ENCODE results near the gene TTC22. TPM values are rescaled to one million over a fixed set of nuclear protein-coding genes. Genes with fewer than 3 reads are reported as not detected.

TTC22 gene
- total RNA-seq, 1 donor from 2014 or later, result not detected

GRCh38 chr1:54767526-54767925, 33.6 kb downstream of the TTC22 start:
- peak overlapping the region; percentile 46 for H3K27ac Mint-ChIP-seq
- Histone ChIP-seq H3K4me1 (peaks cover 12% of the 10 kb centered on the region), H3K79me2 (ENCODE audit: low read depth) (peaks cover 17% of the 10 kb centered on the region), H3K9ac (no peak overlapping the region), H3K4me2 (no peak overlapping the region), H3K4me3 (no peak overlapping the region), H4K20me1 (ENCODE audit: low read depth) (no peaks in the 10 kb centered on the region), H2AFZ (replicated peaks) (no peak overlapping the region), H3K36me3 (no peaks in the 10 kb centered on the region), H3K9me3 (ENCODE audit: low read depth) (no peaks in the 10 kb centered on the region), H3F3A (ENCODE audit: low read depth) (no peaks in the 10 kb centered on the region), H3K27ac (no peak overlapping the region), H3K27me3 (no peaks in the 10 kb centered on the region)
- H3K4me3 Mint-ChIP-seq, result no peak overlapping the region
- H3K4me1 Mint-ChIP-seq, result peaks cover 10% of the 10 kb centered on the region
- no peaks in the 10 kb centered on the region for H3K36me3 Mint-ChIP-seq
- no peak for DNase-seq (ENCODE audit: low spot score)
- no peaks in the 10 kb centered on the region for H3K9me3 Mint-ChIP-seq
- peaks cover 6% of the 10 kb centered on the region for H3K27me3 Mint-ChIP-seq (ENCODE audit: insufficient read depth, low read depth)
- TF ChIP-seq CTCF (IDR thresholded peaks at IDR 0.05), result no peak
- no peak for TF ChIP-seq EZH2 (IDR thresholded peaks at IDR 0.05)

- DNase-seq (ENCODE audit: low spot score), result no peak
- H3K9me3 ChIP-seq (ENCODE audit: low read depth), result no peaks in the 10 kb centered on the region
- H3K4me2 ChIP-seq, result no peak overlapping the region
- Mint-ChIP-seq H3K9me3 (no peaks in the 10 kb centered on the region), H3K4me3 (no peak overlapping the region), H3K4me1 (peaks cover 10% of the 10 kb centered on the region), H3K36me3 (no peaks in the 10 kb centered on the region), H3K27me3 (ENCODE audit: insufficient read depth, low read depth) (peaks cover 6% of the 10 kb centered on the region), H3K27ac (peak overlapping the region; percentile 31)
- H3K4me1 ChIP-seq, result peaks cover 12% of the 10 kb centered on the region
- H3K4me3 ChIP-seq, result no peak overlapping the region
- no peaks in the 10 kb centered on the region for H3K36me3 ChIP-seq
- H3F3A ChIP-seq (ENCODE audit: low read depth), result no peaks in the 10 kb centered on the region
- no peak overlapping the region for H3K27ac ChIP-seq
- peak overlapping the region; percentile 53 for H2AFZ ChIP-seq (replicated peaks)
- no peaks in the 10 kb centered on the region for H4K20me1 ChIP-seq (ENCODE audit: low read depth)
- no peaks in the 10 kb centered on the region for H3K27me3 ChIP-seq
- H3K9ac ChIP-seq, result no peak overlapping the region
- TF ChIP-seq EZH2phosphoT487 (IDR thresholded peaks at IDR 0.05) (no peak), CTCF (IDR thresholded peaks at IDR 0.05) (no peak), EZH2 (IDR thresholded peaks at IDR 0.05) (no peak)
- peaks cover 21% of the 10 kb centered on the region for H3K79me2 ChIP-seq (ENCODE audit: low read depth)
These were observed 34.4 kb downstream of the TTC22 start for GRCh38 chr1:54766726-54767125.

GRCh38 chr1:54764922-54765561, 36.1 kb downstream of the TTC22 start:
- peak overlapping the region; percentile 95 for H3K4me3 Mint-ChIP-seq
- no peaks in the 10 kb centered on the region for H4K20me1 ChIP-seq (ENCODE audit: low read depth)
- H3K36me3 ChIP-seq, result no peaks in the 10 kb centered on the region
- H3K27ac ChIP-seq, result no peak overlapping the region
- H3K9me3 ChIP-seq (ENCODE audit: low read depth), result no peaks in the 10 kb centered on the region
- no peaks in the 10 kb centered on the region for H3K27me3 ChIP-seq
- no peak overlapping the region for H3K9ac ChIP-seq
- peak overlapping the region; percentile 36 for H3K27ac Mint-ChIP-seq
- H3K4me1 Mint-ChIP-seq, result peaks cover 15% of the 10 kb centered on the region
- peak overlapping the region; percentile 53 for H2AFZ ChIP-seq (replicated peaks)
- no peaks in the 10 kb centered on the region for H3F3A ChIP-seq (ENCODE audit: low read depth)
- peak overlapping the region; percentile 47 for H3K4me3 ChIP-seq
- no peaks in the 10 kb centered on the region for H3K9me3 Mint-ChIP-seq
- TF ChIP-seq EZH2 (IDR thresholded peaks at IDR 0.05), result no peak
- TF ChIP-seq CTCF (IDR thresholded peaks at IDR 0.05), result no peak
- TF ChIP-seq EZH2phosphoT487 (IDR thresholded peaks at IDR 0.05), result no peak
- H3K27me3 Mint-ChIP-seq (ENCODE audit: insufficient read depth, low read depth), result peaks cover 9% of the 10 kb centered on the region
- peaks cover 21% of the 10 kb centered on the region for H3K79me2 ChIP-seq (ENCODE audit: low read depth)
- H3K4me2 ChIP-seq, result peak overlapping the region; percentile 81
- H3K36me3 Mint-ChIP-seq, result no peaks in the 10 kb centered on the region
- no peak for DNase-seq (ENCODE audit: low spot score)
- peaks cover 12% of the 10 kb centered on the region for H3K4me1 ChIP-seq

Data from neural progenitor cell (in vitro differentiated cells).